ENCODE results near the gene WASHC4. TPM values are rescaled to one million over a fixed set of nuclear protein-coding genes. Genes with fewer than 3 reads are reported as not detected.

WASHC4 gene
- total RNA-seq, 1 experiment from 2014 or later = 25.5 TPM

DNA sequence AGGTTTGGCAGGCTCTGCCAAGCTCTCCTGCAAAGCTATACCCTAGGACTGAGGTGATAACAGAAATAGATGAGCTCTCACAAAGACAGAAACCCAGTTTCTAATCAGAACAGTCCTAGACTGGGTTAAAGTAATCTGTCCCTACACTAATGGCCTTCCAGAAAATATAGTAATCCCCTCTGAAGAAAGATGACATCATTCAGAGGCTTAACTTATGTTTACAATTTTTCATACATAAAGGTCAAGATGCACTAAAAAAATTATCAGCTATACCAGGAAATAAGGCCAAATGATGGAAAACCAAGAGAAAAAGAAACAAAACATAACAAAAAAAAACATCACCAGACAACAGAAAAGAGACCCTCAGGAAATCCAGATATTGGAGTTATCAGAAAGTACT lies 4.9 kb upstream of the WASHC4 start:
- no peaks in the 10 kb centered on the region; the same call in 1 of the 2 replicates for H3K79me2 ChIP-seq (ENCODE audit: insufficient read depth, low read length)
- TF ChIP-seq SRF (IDR thresholded peaks at IDR 0.05; ENCODE audit: low read depth) = no peak
- TF ChIP-seq POLR2A (IDR thresholded peaks at IDR 0.05; ENCODE audit: borderline replicate concordance, extremely low read depth, insufficient read depth, insufficient read length) = no peak
- no peak for TF ChIP-seq ZFX (IDR thresholded peaks at IDR 0.05)
- TF ChIP-seq JUND (IDR thresholded peaks at IDR 0.05) = no peak
- TF ChIP-seq, protein P1, sequence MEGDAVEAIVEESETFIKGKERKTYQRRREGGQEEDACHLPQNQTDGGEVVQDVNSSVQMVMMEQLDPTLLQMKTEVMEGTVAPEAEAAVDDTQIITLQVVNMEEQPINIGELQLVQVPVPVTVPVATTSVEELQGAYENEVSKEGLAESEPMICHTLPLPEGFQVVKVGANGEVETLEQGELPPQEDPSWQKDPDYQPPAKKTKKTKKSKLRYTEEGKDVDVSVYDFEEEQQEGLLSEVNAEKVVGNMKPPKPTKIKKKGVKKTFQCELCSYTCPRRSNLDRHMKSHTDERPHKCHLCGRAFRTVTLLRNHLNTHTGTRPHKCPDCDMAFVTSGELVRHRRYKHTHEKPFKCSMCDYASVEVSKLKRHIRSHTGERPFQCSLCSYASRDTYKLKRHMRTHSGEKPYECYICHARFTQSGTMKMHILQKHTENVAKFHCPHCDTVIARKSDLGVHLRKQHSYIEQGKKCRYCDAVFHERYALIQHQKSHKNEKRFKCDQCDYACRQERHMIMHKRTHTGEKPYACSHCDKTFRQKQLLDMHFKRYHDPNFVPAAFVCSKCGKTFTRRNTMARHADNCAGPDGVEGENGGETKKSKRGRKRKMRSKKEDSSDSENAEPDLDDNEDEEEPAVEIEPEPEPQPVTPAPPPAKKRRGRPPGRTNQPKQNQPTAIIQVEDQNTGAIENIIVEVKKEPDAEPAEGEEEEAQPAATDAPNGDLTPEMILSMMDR (IDR thresholded peaks at IDR 0.05 in 2 of 3, conservative IDR thresholded peaks at IDR 0.05 in 1 of 3; ENCODE audit: borderline replicate concordance in 1 of 3, insufficient read depth in 1 of 3, low read depth in 2 of 3, low read length in 2 of 3) = no peak
- TF ChIP-seq, protein P2, sequence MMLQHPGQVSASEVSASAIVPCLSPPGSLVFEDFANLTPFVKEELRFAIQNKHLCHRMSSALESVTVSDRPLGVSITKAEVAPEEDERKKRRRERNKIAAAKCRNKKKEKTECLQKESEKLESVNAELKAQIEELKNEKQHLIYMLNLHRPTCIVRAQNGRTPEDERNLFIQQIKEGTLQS (IDR thresholded peaks at IDR 0.05) = no peak
- no peak for TF ChIP-seq POLR2AphosphoS5 (IDR thresholded peaks at IDR 0.05; ENCODE audit: low read depth, low read length)
- no peak for ATAC-seq
- intact Hi-C loops (cut with micrococcal nuclease) = no loop called here
- no peaks in the 10 kb centered on the region for H4K20me1 ChIP-seq (ENCODE audit: insufficient read depth)
- no TSS peak for BruUV-seq (replicated peaks)
- RAD21 ChIA-PET (ENCODE audit: low non-redundant PET in 1 of 2, low total read pairs in 2 of 2, uncharacterized antibody in 2 of 2, unreplicated experiment in 2 of 2) = no interaction called here
- no peaks in the 10 kb centered on the region for H3K36me3 ChIP-seq (ENCODE audit: control insufficient read depth in 1 of 2, insufficient read depth in 2 of 2, low read length in 2 of 2)
- H3K9ac ChIP-seq (ENCODE audit: low read length) = no peak overlapping the region
- H3K27me3 ChIP-seq (ENCODE audit: insufficient read depth, low read length) = no peaks in the 10 kb centered on the region
- no peaks in the 10 kb centered on the region for H3K9me2 ChIP-seq (ENCODE audit: insufficient read depth)
- CTCF ChIA-PET = interaction anchor here (1.0 kb wide), 1 partner anchor 50 kb away, joined by 3 read pairs; no protein-coding TSS in a partner anchor
- no peak overlapping the region for H3K4me3 ChIP-seq (replicated peaks in 1 of 2; ENCODE audit: low read depth in 1 of 2, low read length in 2 of 2)
- no peak overlapping the region for H3K27ac ChIP-seq (ENCODE audit: low read depth, low read length)
- peaks cover 6 to 22% of the 10 kb centered on the region in 2 experiments; a peak in 3 of 4 replicates for H3K4me1 ChIP-seq (ENCODE audit: control insufficient read depth in 1 of 2, insufficient read depth in 2 of 2, low read length in 2 of 2)
- POLR2A ChIA-PET = no interaction called here
- DNase-seq (ENCODE audit: low read depth, low spot score) = no peak
- no peak overlapping the region for H3K4me2 ChIP-seq (ENCODE audit: low read length)
- no peaks in the 10 kb centered on the region for H3K9me3 ChIP-seq (ENCODE audit: control insufficient read depth in 1 of 2, insufficient read depth in 1 of 2, low read depth in 1 of 2, low read length in 2 of 2)
- H2AFZ ChIP-seq (ENCODE audit: low read depth, low read length, poor library complexity, severe bottlenecking) = no peak overlapping the region

DNA sequence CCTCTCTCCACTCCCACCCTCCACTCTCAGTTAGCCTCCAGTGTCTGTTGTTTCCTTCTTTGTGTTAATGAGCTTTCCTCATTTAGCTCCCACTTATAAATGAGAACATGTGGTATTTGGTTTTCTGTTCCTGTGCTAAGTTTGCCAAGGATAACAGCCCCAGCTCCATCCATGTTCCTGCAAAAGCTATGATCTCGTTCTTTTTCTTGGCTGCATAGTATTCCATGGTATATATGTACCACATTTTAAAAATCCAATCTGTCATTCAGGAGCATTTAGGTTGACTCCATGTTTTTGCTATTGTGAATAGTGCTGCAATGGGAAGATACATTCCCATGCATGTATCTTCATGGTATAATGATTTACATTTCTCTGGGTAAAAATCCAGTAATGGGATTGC lies 2.8 kb upstream of the WASHC4 start:
- ATAC-seq (no peak), DNase-seq (ENCODE audit: low read depth, low spot score) (no peak)
- BruUV-seq (replicated peaks) = no TSS peak
- ChIA-PET RAD21 (ENCODE audit: low non-redundant PET in 1 of 2, low total read pairs in 2 of 2, uncharacterized antibody in 2 of 2, unreplicated experiment in 2 of 2) (no interaction called here), POLR2A (no interaction called here), CTCF (no interaction called here)
- peaks cover 21% of the 10 kb centered on the region for H3K79me2 ChIP-seq (ENCODE audit: insufficient read depth, low read length)
- H3K9me3 ChIP-seq (ENCODE audit: control insufficient read depth in 1 of 2, insufficient read depth in 1 of 2, low read depth in 1 of 2, low read length in 2 of 2) = no peaks in the 10 kb centered on the region
- no peak overlapping the region for H2AFZ ChIP-seq (ENCODE audit: low read depth, low read length, poor library complexity, severe bottlenecking)
- H3K4me3 ChIP-seq (replicated peaks in 1 of 2; ENCODE audit: low read depth in 1 of 2, low read length in 2 of 2) = no peak overlapping the region
- H3K36me3 ChIP-seq (ENCODE audit: control insufficient read depth in 1 of 2, insufficient read depth in 2 of 2, low read length in 2 of 2) = no peaks in the 10 kb centered on the region
- H3K9me2 ChIP-seq (ENCODE audit: insufficient read depth) = no peaks in the 10 kb centered on the region
- no peak overlapping the region for H3K4me2 ChIP-seq (ENCODE audit: low read length)
- intact Hi-C loops (cut with micrococcal nuclease) = no loop called here
- TF ChIP-seq EZH2 (IDR thresholded peaks at IDR 0.05) (no peak), CBX3 (IDR thresholded peaks at IDR 0.05; ENCODE audit: low read depth) (peak; percentile 23; the same call in 1 of the 2 replicates)
- TF ChIP-seq, protein P3, sequence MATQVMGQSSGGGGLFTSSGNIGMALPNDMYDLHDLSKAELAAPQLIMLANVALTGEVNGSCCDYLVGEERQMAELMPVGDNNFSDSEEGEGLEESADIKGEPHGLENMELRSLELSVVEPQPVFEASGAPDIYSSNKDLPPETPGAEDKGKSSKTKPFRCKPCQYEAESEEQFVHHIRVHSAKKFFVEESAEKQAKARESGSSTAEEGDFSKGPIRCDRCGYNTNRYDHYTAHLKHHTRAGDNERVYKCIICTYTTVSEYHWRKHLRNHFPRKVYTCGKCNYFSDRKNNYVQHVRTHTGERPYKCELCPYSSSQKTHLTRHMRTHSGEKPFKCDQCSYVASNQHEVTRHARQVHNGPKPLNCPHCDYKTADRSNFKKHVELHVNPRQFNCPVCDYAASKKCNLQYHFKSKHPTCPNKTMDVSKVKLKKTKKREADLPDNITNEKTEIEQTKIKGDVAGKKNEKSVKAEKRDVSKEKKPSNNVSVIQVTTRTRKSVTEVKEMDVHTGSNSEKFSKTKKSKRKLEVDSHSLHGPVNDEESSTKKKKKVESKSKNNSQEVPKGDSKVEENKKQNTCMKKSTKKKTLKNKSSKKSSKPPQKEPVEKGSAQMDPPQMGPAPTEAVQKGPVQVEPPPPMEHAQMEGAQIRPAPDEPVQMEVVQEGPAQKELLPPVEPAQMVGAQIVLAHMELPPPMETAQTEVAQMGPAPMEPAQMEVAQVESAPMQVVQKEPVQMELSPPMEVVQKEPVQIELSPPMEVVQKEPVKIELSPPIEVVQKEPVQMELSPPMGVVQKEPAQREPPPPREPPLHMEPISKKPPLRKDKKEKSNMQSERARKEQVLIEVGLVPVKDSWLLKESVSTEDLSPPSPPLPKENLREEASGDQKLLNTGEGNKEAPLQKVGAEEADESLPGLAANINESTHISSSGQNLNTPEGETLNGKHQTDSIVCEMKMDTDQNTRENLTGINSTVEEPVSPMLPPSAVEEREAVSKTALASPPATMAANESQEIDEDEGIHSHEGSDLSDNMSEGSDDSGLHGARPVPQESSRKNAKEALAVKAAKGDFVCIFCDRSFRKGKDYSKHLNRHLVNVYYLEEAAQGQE (IDR thresholded peaks at IDR 0.05; ENCODE audit: low read depth) = no peak
- no peak overlapping the region for H3K27ac ChIP-seq (ENCODE audit: low read depth, low read length)
- H3K9ac ChIP-seq (ENCODE audit: low read length) = no peak overlapping the region
- peaks cover 6 to 36% of the 10 kb centered on the region in 2 experiments; a peak in 3 of 4 replicates for H3K4me1 ChIP-seq (ENCODE audit: control insufficient read depth in 1 of 2, insufficient read depth in 2 of 2, low read length in 2 of 2)
- H3K27me3 ChIP-seq (ENCODE audit: insufficient read depth, low read length) = no peaks in the 10 kb centered on the region
- no peaks in the 10 kb centered on the region for H4K20me1 ChIP-seq (ENCODE audit: insufficient read depth)

Data from HCT116 (cell line).